GM19025 (cell line): ENCODE measurements around the gene TRIM44.
"Not testable (repeated sequence)": the region's sequence is repeated elsewhere in the genome, so short reads cannot be mapped to it uniquely, and the experiment has no call there.

Experiments
- ATAC-seq: cut with Tn5 transposase; IDR thresholded peaks from one replicate; pipeline ENCODE4 v1.9.1; 2021; ENCODE audit warnings: mild to moderate bottlenecking, low read depth, moderate library complexity; ENCODE audit not compliant: unreplicated experiment

Gene TRIM44

DNA sequence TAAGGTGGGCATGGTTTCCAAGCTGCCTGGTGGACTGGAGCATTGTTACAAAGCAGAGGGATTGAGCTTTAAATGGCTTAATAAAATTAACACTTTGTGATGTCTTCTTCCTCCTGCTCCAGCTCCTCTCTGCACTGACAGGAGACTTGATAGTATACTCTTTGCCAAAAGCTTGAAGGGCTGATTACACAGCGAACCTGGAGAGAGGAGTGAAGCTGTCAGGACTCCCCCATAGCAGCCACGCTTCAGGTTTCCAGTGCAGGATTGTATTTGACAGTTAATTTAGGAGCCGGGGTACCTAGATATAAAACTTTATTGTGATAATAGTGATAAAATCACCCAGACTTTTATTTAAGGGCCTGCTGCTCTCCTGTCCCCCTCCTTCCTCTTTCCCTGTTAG, 50.0 kb downstream of the TRIM44 start:
- no peak for ATAC-seq

DNA sequence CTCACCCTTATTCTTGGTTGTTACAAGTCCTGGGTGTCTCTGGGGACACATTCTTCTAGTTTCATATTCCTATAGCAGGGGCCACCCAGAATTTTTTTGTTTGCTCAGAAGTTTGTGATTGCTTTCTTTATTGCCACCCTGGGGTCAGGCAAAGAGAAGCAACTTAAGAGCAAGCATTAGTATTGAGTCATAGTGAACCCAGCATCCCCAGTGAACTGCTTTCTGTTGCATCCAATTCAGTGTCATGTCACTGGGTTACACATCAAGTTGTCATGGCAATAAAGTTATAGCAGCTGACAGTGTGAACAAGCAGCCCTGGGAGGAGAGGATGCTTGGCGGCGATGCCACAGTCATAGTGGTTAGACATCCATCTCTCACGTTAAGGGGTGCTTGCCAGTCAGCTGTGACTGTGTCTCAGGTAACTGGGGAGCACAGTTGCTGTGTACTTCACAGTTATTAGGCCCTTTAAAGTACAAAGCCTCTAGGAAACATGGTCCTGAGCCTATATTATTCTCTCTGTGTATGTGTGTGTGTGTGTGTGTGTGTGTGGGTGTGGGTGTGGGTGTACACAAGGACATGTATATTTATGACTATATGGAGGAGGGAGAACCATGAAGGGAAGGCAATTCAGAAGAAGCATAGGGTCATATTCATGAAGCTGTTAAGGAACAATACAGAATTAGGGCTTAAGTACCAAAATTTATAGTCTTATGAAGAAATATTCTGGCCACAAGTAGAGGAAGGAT, 52.5 kb downstream of the TRIM44 start:
- ATAC-seq: peak; percentile 91

DNA sequence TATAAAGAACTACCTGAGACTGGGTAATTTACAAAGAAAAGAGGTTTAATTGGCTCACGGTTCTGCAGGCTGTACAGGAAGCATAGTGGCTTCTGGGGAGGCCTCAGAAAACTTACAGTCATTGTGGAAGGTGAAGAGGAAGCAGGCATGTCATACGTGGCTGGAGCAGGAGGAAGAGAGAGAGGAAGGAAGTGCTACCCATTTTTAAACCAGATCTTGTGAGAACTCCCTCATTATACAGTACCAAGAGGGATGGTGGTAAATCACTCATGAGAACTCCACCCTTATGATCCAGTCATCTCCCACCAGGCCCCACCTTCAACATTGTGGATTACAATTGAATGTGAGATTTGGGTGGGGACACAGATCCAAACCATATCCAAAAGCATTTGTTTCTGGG, 53.1 kb downstream of the TRIM44 start:
- ATAC-seq: not testable (repeated sequence)

DNA sequence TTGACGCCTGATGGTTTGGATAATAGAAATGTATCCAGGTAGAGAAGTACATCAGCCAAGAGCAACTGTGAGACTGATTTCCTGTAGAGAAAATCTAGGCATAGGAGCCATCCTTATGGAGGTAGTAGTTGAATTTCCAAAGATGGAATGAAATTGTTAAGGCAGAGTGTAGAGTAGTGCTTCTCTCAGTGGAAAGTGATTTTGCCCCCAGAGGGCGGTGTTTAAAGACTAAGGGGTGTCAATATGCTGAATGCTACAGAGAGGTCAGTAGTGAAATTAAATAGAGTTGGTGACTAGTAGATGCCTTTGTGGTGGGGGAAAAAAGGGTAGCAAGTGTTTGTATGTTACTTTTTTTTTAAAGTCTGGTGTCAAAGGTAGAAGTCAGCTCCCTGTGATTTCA, 54.5 kb downstream of the TRIM44 start:
- ATAC-seq: no peak

DNA sequence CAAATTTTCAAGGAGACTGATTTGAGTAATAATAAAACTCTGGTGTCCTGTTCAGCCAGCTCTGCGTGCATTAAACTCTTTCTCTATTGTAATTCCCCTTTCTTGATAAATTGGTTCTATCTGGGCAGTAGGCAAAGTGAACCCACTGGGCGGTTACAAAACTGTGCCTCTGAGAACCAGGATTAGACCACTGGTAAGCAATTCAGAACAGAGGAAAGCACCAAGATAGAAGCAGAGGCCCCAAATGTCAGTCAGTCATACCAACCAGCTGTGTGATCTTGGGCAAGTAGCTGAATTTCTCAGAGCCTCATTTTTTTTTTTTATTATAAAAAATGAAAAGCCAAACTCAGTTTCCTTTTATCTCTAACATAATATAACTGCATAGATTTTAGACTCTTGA, 54.9 kb downstream of the TRIM44 start:
- ATAC-seq: no peak

DNA sequence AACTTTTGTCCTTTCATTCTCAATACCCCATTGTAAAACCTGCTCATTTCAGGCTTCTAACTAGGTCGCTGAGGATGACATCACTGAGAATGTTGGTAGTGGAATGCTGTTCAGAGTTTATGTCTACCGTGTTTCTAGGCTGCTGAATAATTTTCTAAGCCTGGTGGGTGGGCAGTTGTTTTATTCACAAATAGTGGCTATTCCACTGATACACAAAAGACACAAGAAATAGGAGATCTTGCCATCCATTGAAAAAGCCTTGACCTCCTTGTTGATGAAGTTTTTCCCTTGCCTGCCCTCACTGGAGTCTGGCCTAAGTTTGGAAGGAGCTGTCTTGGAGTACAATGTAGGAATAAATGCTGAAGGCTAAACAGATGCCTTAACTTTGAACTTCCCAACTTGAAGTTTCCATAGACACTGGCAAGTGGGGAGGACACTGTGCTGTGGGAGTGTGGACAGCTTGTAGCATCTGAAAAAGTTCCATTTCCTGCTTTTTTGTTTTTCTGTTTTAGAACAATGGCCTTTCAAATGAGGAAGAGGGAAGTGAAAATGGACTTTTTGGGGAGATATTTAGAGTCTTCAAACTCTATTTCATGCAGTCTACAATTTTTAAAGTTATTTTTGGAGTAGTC, 59.2 kb downstream of the TRIM44 start:
- ATAC-seq: no peak

DNA sequence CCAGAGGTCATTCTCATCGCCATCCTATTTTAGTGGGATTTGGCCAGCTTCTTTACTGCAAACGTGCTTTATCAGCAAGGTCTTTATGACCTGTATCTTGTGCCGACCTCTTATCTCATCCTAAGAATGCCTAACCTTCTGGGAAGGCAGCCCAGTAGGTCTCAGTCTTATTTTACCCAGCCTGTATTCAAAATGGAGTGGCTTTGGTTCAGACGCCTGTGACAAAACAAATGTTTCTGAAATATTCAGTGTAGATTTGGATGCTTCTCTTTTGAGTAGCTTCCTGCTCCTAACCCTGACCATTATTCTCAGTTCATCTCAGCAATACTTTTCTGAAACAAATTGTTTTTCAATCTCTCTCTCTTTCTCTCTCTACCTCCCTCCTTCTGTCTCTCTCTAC, 60.1 kb downstream of the TRIM44 start:
- no peak for ATAC-seq

DNA sequence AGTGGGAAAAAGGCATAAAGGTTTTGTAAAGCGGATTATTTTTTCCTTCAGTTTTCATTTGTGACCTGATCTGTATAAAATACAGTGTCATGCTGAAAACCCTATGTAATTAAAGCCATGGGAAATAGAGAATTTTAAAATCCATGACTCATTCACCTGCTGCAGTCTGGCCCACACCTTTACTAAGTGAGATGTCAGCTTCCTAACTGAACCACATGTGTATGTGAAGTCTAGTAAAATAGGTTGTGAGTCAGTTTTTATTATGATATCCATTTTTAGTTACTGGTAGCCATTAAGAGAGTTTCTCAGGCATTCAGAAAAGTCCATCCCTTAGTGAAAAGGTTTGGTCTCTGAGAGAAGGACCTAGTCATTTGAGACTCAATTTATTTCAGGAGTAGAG, 60.9 kb downstream of the TRIM44 start:
- ATAC-seq: no peak

DNA sequence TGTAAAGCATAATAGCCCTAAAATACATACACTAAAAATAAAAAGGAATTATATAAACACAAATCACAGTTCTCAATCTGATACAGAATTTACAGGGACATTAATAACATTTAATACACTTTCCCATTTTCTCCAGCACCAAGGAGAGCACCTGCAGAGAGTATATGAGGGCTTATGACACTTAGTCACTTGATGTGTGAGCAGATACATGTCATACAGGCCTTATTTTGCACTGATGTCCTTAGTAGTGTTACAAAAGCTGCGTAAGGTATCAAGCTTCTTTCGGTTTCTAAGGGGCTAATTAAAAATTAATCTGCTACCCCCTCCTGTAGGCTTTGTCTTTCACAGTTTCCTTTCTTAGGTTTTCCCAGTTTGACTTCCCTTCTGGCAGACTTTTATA, 61.3 kb downstream of the TRIM44 start:
- no peak for ATAC-seq

DNA sequence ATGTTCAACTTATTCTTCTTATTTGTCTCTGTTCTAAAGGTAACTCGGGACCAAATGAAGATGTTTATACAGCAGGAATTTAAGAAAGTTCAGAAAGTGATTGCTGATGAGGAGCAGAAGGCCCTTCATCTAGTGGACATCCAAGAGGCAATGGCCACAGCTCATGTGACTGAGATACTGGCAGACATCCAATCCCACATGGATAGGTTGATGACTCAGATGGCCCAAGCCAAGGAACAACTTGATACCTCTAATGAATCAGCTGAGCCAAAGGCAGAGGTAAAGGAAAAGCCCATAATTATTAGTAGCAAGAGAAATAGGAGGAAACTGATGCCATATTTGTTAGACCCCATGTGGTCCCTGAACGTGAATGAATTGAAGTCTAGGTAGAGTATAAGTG, 63.3 kb downstream of the TRIM44 start:
- ATAC-seq: no peak

DNA sequence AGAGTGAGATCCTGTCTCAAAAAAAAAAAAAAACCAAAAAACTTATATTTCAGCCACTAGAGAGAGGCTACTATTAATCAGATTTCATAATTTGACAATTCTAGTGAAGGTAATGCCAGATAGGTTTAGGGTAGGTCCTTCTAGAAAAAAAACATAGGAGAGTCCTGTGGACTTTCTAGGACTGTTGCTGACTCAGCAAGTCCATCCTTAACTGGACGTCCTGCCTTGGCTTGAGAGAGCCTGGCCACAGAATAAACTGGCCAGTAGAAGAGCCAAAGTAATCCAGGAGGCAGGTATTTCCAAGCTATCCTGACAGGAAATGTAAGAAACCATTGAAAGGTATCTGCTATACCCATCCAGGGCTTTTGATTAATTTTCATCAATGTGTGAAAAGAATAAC, 64.6 kb downstream of the TRIM44 start:
- no peak for ATAC-seq

DNA sequence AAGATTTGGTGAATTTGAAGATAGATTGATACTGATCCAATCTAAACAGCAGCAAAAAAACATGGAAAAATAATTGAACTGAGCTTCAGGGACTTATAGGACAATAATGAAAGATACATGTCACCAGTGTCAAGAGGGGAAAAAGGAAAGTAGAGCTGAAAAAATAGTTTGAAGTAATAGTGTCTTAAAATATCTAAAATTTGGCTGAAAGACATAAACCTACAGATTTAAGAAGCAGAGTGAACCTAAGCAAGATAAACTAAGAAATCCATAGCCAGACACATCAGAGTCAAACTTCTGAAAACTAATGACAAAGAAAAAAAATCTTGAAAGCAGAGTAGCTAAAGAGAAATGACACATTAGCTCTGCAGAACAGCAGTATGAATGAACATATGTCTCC, 67.7 kb downstream of the TRIM44 start:
- no peak for ATAC-seq

DNA sequence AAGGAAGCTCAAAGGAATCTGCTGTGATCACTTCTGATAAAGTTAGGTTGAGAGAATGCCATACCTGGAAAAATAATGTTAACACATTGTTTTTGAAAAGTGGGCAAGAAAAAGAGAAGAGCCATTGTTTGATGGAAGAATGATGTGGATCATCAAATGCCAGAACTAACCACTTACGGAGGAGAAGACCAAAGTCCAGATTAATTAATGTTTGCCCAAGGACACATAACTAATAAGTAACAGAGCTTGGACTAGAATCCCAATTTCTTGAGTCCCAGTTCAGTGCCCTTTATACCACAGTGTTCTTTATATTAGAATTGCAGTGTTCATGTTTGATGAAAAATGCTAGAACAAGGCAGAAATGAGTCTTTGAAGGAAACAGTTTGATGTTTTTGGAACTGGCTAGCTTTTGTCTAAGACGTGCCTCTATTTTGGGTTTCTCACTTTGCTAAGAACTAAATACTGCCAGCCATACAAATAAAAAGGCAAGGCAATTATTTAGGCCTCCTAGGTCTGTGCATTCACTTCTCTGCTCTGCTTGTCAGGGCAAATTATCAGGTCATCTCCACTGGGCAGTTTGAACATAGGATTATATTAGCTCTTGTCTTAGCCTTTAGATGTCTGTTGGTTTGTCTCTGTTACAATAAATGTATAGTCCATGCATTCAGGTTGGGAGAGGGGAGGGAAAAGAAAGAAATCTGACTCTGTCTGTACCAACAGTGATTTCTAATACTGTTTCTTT, 72.3 kb downstream of the TRIM44 start:
- ATAC-seq: no peak

DNA sequence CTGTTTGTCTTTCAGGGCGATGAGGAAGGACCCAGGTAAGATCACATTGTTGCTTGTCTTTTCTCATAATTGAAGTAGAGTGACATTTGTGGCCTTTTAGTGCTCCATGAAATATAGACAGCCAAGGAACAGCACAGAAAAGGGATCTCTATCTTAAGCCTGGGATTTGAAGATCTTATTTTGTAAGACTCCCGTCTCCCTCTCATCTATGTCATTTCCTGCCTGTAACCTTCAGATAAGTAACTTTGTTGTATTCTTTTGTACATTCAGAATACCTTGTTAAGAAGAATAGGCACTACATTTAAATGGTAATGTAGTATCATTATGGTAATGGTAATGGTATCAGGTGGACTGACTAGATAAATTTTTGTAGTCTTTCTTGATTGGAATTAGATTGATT, 72.8 kb downstream of the TRIM44 start:
- ATAC-seq: no peak

DNA sequence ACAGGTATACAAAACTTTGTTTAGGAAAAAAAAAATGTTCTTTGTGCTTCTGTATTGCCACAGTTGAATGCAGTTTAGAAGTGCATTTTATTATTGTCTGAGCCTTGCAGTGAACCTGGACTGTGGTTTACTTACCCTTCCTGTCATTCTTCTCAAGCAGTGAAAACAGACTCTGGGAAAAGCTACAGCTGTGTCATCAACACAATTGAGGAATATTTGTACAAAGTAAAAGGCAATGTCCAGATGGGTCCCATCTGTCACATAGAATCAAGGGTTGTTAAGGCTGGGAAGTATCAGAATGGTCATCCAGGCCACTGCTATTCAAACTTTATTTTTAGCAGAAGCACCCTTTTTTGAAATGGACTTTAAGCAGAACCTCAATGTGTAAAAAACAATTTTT, 73.3 kb downstream of the TRIM44 start:
- ATAC-seq: no peak

DNA sequence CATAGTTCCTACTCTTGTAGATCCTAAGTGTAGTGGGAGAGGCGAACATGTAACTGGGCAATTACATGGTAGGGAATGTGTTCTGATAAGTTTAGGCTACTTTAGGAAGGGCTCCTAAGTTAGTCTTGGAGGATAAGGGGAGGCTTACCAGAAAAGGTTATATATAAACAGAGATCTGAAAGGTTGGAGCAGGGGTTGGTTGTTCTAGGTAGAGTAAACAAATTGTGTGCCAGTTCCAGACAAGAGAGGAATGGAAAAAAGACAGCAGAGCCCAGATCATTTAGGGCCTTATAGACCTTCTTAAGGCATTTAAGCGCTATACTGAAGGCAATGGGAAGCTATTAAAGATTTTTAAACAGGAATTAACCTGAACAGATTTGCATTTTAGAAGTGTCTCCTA, 74.4 kb downstream of the TRIM44 start:
- ATAC-seq: no peak

DNA sequence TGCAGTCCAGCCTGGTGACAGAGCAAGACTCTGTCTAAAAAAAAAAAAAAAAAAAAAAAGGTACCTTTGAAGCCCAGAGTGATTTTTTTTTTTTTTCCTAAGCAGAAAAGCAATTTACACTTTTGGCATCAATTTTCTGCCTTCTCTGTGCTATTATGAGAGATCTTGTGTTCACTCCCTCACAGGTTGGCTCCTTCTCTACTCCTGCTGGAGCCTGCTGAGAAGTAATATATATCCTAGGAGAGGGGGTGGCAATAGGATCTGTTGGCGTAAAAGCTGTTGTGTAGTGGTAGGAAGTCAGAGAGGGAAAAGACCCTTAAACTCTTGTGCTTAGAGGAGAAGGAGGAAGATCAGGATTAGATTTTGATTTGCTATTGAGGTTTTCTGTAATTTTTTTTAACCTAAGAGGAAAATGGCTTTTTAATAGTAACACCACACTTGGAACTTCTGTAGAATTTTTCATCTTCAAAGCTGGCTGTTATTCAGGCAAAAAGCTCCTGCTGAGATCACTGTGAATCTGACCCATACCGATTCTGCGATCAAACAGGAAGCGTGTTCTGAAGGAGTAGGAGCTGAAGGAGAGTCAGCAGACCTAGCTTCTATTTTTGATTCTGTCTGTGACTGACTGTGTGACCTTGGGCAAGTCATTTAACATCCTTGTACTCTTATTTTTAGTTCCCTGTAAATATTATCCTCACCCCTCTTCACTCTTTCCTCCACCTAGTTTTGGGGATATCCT, 77.7 kb downstream of the TRIM44 start:
- no peak for ATAC-seq

DNA sequence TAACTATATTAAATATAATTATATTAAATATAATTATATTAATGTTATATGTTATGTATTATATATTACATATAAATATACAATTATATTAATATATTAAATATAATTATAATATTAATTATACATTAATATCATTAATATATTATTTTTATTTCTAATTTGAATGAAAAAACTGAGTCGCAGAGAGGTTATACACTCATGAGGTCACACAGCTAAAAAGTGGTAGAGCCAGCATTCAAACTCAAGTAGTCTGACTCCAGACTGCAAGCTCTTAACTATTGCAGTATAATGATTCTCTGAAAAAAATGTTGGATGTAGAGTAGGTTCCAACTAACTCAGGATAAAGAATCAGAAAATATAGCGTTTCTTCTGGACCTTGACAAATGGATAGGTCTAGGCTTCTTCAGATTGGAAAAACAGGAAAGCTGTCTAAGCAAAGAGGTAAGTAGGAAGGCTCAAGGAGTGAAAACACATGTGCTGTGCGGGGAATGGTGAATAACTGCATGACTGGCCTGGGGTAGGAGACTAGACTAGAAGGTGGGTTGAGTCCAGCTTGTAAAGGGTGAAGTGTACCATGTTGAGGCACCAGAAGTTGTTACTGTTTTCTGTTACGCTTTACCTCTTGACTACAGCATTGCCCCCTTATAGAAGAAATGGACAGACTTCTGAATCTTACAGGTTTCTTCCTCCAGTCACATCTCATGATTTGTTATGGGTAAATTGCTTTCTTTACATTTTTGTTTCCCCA, 80.3 kb downstream of the TRIM44 start:
- no peak for ATAC-seq

DNA sequence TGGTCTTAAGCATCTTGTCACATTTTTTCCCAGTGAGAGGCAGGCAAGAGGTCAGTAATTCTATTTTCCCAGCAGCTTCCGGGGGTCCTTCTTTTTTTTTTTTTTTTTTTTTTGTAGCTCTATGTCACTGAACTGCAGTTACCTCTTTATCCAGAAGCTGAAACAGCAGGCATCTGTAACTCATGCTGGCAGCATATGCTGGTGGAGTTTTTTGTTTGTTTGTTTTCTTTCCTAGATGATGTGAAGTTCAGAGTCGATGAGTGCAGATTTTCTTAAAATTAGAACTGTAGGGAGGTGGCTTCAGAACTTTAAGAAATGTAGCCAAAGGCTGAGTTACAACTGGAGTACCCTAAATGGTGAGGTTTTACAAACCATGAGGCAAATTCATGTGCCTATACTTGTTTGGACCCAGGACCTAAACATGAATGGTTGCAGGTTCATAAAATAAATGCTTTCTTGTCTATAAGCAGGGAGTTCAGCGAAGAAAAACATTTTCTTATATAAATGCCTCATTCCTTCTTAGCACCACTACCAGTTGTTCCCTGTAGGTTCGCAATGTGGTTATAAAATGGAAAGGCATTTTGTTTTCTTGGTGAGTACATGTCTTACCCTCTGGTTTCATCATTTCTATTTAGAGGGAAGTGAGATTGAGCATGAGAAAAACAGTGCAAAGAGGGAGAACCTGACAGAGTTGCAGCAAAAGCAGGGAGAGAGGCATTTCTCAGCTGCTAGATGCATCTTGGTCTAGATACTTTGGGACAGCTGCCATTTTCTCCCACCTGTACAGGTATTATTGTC, 84.0 kb downstream of the TRIM44 start:
- ATAC-seq: no peak

DNA sequence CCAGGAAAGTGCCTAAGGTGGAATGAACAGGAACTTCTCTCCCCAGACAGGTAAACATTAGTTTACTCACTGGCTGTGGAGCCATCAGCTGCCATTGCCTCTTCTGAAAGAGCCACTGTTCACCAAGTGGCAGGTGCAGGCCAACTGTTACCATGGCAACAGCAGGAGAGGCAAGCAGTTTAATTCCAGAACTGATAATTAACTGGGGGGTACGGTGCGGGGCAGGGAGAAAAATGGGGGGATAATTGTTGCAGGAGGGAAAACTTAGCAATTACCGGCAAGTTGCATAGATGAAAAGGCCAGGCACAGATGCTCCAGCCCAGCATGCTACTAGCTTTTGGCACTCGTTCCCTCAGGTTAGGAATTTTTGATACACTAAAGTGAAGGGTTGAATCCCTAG, 85.1 kb downstream of the TRIM44 start:
- no peak for ATAC-seq
